NB4 (cell line): Measurements from ENCODE around the gene CFAP74.
"Not testable (repeated sequence)": the region's sequence is repeated elsewhere in the genome, so short reads cannot be mapped to it uniquely, and the experiment has no call there.

ENCODE experiments used
- DNase-seq: peaks from one replicate; pipeline ENCODE4 v3.0.0; 2010; ENCODE audit warnings: low read depth
- H3K4me3 ChIP-seq: one replicate; pipeline ENCODE4 v1.5.1; 2011; ENCODE audit warnings: mild to moderate bottlenecking, low read depth, low read length, moderate library complexity
- CTCF ChIP-seq: IDR thresholded peaks from one replicate; pipeline ENCODE4 v1.5.1; 2012; ENCODE audit warnings: low read depth, low read length
- MAX ChIP-seq: IDR thresholded peaks from 2 replicates; pipeline ENCODE4 v1.6.1; 2011; ENCODE audit warnings: low read depth, low read length
- MYC ChIP-seq: IDR thresholded peaks from 2 replicates; pipeline ENCODE4 v1.6.1; 2011; ENCODE audit warnings: low read depth, low read length
- POLR2A ChIP-seq: IDR thresholded peaks from 2 replicates; pipeline ENCODE4 v1.6.1; 2011; ENCODE audit warnings: mild to moderate bottlenecking; ENCODE audit not compliant: insufficient read length; ENCODE audit errors: extremely low read depth

CFAP74 gene

GRCh38 chr1:1939296-1940122 lies 64.1 kb downstream of the CFAP74 start:
- TF ChIP-seq CTCF (no peak), MAX (no peak), MYC (no peak), POLR2A (no peak)
- DNase-seq = no peak

GRCh38 chr1:1938613-1939295 lies 64.8 kb downstream of the CFAP74 start:
- no peak for DNase-seq
- H3K4me3 ChIP-seq = no peak overlapping the region
- TF ChIP-seq MAX = no peak
- TF ChIP-seq POLR2A = no peak

More at GRCh38 chr1:1939296-1940122, 64.1 kb downstream of the CFAP74 start:
- H3K4me3 ChIP-seq = no peak overlapping the region

- no peak for DNase-seq
- no peak overlapping the region for H3K4me3 ChIP-seq
- no peak for TF ChIP-seq MAX
Observed at GRCh38 chr1:1938276-1938573, 65.4 kb downstream of the CFAP74 start.

- DNase-seq = no peak
- H3K4me3 ChIP-seq = no peak overlapping the region
- no peak for TF ChIP-seq POLR2A
Observed at GRCh38 chr1:1937549-1938275, 65.9 kb downstream of the CFAP74 start.

- no peak for DNase-seq
- H3K4me3 ChIP-seq = no peak overlapping the region
- no peak for TF ChIP-seq POLR2A
- no peak for TF ChIP-seq MAX
- TF ChIP-seq CTCF = no peak
- TF ChIP-seq MYC = no peak
Observed at GRCh38 chr1:1937061-1937460, 66.5 kb downstream of the CFAP74 start.

GRCh38 chr1:1934848-1935247 lies 68.7 kb downstream of the CFAP74 start:
- H3K4me3 ChIP-seq, DNase-seq: not testable (repeated sequence)

GRCh38 chr1:1929639-1930545 lies 73.7 kb downstream of the CFAP74 start:
- TF ChIP-seq CTCF (no peak), POLR2A (no peak), MAX (no peak), MYC (no peak)
- no peak for DNase-seq
- H3K4me3 ChIP-seq = no peak overlapping the region
